ENCODE data around the gene CACNA2D1. TPM values are rescaled to one million over a fixed set of nuclear protein-coding genes. Genes with fewer than 3 reads are reported as not detected.

The CACNA2D1 gene
- total and polyA plus RNA-seq, 9 of the 15 experiments (the other 6 are each of a cell fraction or from before 2014, with no cell fraction given): 0.49 TPM; not detected in 8

DNA sequence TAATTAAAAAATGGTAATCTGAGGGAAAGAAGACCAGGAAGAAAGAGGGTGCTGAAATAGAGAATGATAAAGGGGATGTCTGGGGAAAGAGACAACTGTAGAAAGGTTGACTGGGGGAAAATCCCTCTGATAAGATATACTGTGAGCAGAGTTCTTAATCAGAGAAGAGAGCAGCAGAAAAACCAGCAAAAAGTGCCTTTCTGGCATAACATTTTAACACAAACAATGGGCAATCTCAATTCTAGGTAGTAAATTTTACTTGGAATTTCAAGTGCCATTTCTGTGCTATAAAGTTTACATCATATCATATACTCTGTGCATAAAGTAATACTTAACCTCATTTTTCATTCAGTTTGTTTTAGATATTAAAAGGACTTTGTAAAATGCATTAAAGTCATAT lies 421.9 kb downstream of the CACNA2D1 start:
- H2AFZ ChIP-seq (ENCODE audit: low read depth, low read length): no peak overlapping the region
- DNase-seq (ENCODE audit: extremely low read depth in 1 of 4, low spot score in 3 of 4): no peak
- H3K4me2 ChIP-seq (ENCODE audit: insufficient read depth, low read length): no peak overlapping the region
- FAIRE-seq: no peak
- ChIA-PET CTCF (ENCODE audit: low intra/inter-chr PET ratio) (no interaction called here), POLR2A (no interaction called here)
- no peak for TF ChIP-seq L3MBTL2 (IDR thresholded peaks at IDR 0.05)
- TF ChIP-seq, protein P1, sequence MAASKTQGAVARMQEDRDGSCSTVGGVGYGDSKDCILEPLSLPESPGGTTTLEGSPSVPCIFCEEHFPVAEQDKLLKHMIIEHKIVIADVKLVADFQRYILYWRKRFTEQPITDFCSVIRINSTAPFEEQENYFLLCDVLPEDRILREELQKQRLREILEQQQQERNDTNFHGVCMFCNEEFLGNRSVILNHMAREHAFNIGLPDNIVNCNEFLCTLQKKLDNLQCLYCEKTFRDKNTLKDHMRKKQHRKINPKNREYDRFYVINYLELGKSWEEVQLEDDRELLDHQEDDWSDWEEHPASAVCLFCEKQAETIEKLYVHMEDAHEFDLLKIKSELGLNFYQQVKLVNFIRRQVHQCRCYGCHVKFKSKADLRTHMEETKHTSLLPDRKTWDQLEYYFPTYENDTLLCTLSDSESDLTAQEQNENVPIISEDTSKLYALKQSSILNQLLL (CRISPR knock-in tag; IDR thresholded peaks at IDR 0.05; ENCODE audit: borderline replicate concordance): no peak
- no peak for TF ChIP-seq MEF2D (tag; conservative IDR thresholded peaks at IDR 0.05; ENCODE audit: low read depth)
- no peak for TF ChIP-seq NR2F6 (CRISPR knock-in tag; IDR thresholded peaks at IDR 0.05)
- no TSS peak for BruUV-seq (replicated peaks)
- no peaks in the 10 kb centered on the region for H3K27me3 ChIP-seq (ENCODE audit: control insufficient read depth in 2 of 2, insufficient read depth in 2 of 2, low read length in 2 of 2)
- no peak overlapping the region for H3K27ac ChIP-seq (ENCODE audit: extremely low read depth, low read depth, low read length)
- no peaks in the 10 kb centered on the region for H3K79me2 ChIP-seq (ENCODE audit: control insufficient read depth, insufficient read depth, low read length)
- no peak for ATAC-seq
- H3K36me3 ChIP-seq (ENCODE audit: control insufficient read depth, insufficient read depth, low read length): no peaks in the 10 kb centered on the region
- H3K9me1 ChIP-seq (ENCODE audit: control insufficient read depth, insufficient read depth, low read length): no peaks in the 10 kb centered on the region
- no peaks in the 10 kb centered on the region for H3K9me3 ChIP-seq (replicated peaks; ENCODE audit: control insufficient read depth, insufficient read depth, low read depth, low read length)
- in situ Hi-C loops (cut with MboI): no loop called here
- intact Hi-C loops (cut with micrococcal nuclease): no loop called here
- H3K4me3 ChIP-seq: no peak overlapping the region
- H3K9ac ChIP-seq (ENCODE audit: insufficient read depth in 1 of 2, low read depth in 2 of 2, low read length in 2 of 2): no peak overlapping the region
- no peaks in the 10 kb centered on the region for H3K4me1 ChIP-seq (replicated peaks in 1 of 2; ENCODE audit: control insufficient read depth in 2 of 2, insufficient read depth in 2 of 2, low read length in 2 of 2)
- no peaks in the 10 kb centered on the region for H4K20me1 ChIP-seq (replicated peaks; ENCODE audit: control insufficient read depth, insufficient read depth, low read length)

DNA sequence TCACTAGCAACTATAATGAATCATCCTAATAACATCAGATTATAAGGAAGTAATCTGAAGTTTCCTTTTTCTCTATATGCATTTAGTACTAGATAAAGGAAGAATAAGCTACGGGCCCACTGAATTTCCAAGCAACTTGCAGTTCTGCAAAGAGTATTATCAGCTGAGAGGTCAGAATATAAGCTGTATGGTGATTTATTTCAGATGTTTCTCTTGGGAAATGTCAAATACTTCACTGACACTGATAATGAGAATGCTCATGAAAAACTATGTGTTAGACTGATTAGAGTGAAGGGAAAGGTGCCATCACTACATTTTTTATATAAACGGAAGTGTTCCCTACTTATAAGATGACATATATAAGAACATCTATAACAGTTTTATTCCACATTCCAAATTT lies 422.5 kb downstream of the CACNA2D1 start:
- no peaks in the 10 kb centered on the region for H3K36me3 ChIP-seq (ENCODE audit: control insufficient read depth, insufficient read depth, low read length)
- no peak for TF ChIP-seq CHD1 (IDR thresholded peaks at IDR 0.05; ENCODE audit: low read length)
- no peak for TF ChIP-seq NFATC3 (IDR thresholded peaks at IDR 0.05)
- TF ChIP-seq RBM25 (IDR thresholded peaks at IDR 0.05; ENCODE audit: low read depth, low read length, severe bottlenecking): no peak
- H3K27ac ChIP-seq (ENCODE audit: extremely low read depth, low read depth, low read length): no peak overlapping the region
- BruUV-seq (replicated peaks): no TSS peak
- no peak overlapping the region for H3K4me3 ChIP-seq
- FAIRE-seq: no peak
- H3K4me1 ChIP-seq (replicated peaks in 1 of 2; ENCODE audit: control insufficient read depth in 2 of 2, insufficient read depth in 2 of 2, low read length in 2 of 2): no peaks in the 10 kb centered on the region
- ATAC-seq: no peak
- DNase-seq (ENCODE audit: extremely low read depth in 1 of 4, low spot score in 3 of 4): no peak
- no peak overlapping the region for H3K4me2 ChIP-seq (ENCODE audit: insufficient read depth, low read length)
- WGBS (ENCODE audit: insufficient coverage, low coverage, missing lambda C conversion rate): 3% methylated on average over 2 of the region's 2 CpGs
- no peak overlapping the region for H3K9ac ChIP-seq (ENCODE audit: insufficient read depth in 1 of 2, low read depth in 2 of 2, low read length in 2 of 2)
- ChIA-PET CTCF (ENCODE audit: low intra/inter-chr PET ratio) (no interaction called here), POLR2A (no interaction called here)
- intact Hi-C loops (cut with micrococcal nuclease) (no loop called here), in situ Hi-C loops (cut with MboI) (no loop called here)
- H3K27me3 ChIP-seq (ENCODE audit: control insufficient read depth in 2 of 2, insufficient read depth in 2 of 2, low read length in 2 of 2): no peaks in the 10 kb centered on the region
- H4K20me1 ChIP-seq (replicated peaks; ENCODE audit: control insufficient read depth, insufficient read depth, low read length): no peaks in the 10 kb centered on the region
- H3K9me1 ChIP-seq (ENCODE audit: control insufficient read depth, insufficient read depth, low read length): no peaks in the 10 kb centered on the region
- H3K9me3 ChIP-seq (replicated peaks; ENCODE audit: control insufficient read depth, insufficient read depth, low read depth, low read length): no peaks in the 10 kb centered on the region
- H3K79me2 ChIP-seq (ENCODE audit: control insufficient read depth, insufficient read depth, low read length): no peaks in the 10 kb centered on the region
- no peak overlapping the region for H2AFZ ChIP-seq (ENCODE audit: low read depth, low read length)

Measured in K562 (cell line).